ENCODE results near the gene CDC42EP4.
"Not testable (repeated sequence)": the region's sequence is repeated elsewhere in the genome, so short reads cannot be mapped to it uniquely, and the experiment has no call there.

Gene CDC42EP4

DNA sequence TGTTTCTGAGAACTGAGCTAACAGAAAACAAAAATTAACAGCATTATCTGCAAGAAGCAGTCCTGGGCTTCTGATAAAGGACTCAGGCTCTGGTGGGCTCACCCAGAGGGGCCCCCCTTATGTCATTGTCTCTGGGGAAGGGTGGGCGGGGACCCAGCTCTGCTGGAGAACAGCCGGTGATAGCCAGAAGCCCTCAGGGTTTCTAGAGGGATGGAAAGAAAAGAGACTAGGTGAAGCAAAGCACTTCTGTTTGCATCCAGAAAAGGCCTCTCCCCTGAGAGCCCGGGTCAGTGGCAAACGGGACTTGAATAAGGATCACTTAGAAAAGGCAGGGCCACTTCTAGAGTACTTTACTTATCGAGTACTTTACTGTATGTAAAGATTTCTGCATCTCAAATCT, 7.0 kb upstream of the CDC42EP4 start:
- no peak for DNase-seq

DNA sequence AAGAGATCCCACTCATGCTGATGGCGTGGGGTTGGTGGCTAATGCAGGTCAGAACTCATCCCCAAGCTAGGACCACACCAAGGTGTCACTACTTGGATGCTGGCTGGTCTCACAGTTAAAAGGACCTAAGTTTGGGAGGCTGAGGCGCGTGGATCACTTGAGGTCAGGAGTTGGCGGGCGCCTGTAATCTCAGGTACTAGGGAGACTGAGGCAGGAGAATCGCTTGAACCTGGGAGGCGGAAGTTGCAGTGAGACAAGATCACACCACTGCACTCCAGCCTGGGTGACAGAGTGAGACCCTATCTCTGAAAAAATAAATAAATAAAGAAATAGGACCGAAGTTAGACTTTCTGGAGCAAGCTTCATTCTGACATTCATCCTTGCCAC, 6.6 kb upstream of the CDC42EP4 start:
- no peak for DNase-seq

DNA sequence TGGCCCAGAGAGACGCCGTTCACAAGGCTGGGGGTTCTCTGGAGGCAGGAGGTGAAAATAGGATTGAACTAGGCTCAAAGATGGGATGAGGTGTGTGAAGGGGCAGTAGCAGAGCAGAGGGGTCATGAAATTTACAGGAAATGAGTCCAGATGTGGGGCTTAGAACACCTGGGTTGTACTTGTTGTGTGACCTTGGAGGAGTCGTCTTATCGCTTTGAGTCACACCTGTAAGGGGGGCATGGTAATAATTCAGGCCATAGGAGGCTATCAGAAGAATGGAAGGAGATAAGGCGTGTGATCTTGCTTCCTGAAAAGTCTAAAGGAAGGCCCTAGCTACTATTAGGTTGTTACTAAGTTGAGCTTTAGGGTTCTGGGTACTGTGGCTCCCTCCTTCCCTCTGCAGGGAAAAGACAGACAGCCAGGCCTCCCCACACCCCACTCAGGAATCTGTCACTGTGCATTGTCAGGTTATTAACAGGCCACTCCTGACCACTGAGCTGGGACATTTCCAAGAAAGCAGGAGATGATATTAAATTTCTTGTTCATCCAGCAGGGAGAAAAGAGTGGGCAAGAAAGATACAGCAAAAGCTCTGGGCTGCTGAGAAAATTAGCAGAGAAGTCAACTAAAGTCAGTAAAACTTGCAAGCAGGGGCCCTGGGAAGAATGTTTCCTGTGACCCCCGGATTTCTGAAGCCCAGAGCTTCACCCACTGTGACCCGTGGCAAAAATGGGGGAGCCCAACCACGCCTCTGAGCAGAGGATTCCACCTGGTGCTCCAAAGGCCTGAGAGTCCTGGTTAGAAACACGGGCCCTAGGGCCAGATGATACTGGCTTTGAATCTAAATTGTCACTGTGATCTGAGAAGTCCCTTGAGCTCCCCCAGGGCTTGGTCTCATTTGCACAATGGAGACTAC, 6.0 kb upstream of the CDC42EP4 start:
- DNase-seq = no peak

DNA sequence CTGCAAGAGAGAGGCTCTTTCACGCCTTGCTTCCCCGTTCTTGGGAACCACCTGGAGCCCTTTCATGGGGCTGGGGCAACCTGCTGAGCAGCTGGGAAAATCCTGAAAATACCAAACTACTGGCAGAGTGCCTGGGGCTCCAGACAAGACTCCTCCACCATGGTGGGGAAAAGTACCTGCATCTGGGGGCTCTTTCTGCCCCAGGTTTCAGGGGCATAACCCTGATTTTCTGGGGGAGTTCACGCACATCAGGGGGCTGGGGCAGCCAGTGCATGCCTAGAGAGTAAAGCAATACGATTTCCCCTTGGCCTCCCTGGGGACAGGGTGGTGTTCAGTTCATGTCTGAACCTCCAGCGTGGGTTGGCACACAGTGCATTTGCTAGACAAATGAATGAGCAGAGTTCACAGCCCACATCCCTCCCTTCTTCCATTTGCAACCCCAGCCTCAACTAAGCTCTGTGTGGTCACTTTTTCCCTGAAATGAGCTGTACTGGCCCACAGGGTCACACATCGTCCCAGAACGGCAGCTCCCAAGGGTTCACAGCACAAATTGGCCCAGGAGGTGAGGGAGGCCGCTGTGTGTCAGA, 5.2 kb upstream of the CDC42EP4 start:
- DNase-seq = no peak

DNA sequence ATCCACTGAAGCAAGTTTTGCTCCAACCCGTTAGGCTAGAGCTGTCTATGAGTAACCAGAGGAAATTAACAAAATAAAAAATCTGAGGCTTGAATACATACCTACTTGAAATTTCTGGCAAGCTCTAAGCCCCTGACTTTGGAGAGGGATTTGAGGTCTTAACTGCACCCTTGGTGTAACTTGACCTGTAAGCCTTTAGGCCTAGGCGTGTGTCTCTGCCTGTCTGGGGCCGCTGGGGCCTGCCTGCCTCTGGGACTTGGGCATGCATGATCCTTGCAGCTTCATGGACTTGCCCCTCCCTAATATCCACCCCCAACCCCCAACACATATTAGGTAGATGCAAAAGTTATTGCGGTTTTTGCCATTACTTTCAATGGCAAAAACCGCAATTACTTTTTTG, 3.7 kb upstream of the CDC42EP4 start:
- DNase-seq = no peak

DNA sequence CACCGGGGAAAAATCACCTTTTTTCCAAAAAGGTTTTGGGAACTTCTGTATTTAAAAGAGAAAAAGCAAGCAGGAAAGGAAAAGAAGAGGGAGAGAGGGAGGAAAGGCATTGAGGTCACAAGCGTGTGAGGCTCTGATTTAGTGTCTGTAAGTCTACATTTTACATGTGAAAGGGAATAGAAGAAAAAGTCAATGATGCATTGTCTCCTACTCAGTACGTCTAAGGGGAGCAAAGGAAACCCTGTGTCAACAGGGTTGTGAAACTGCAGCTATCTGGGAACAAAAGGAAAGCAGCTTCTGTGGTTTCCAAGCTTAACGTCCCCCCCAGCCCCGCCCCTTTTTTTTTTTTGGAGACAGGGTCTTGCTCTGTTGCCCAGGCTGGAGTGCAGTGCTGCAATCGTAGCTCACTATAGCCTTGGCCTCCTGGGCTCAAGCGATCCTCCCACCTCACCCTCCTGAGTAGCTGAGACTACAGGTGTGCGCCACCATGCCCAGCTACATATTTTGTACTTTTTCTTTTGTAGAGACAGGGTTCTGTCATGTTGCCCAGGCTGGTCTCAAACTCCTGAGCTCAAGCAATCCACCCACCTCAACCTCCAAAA, 1.8 kb upstream of the CDC42EP4 start:
- no peak for DNase-seq

DNA sequence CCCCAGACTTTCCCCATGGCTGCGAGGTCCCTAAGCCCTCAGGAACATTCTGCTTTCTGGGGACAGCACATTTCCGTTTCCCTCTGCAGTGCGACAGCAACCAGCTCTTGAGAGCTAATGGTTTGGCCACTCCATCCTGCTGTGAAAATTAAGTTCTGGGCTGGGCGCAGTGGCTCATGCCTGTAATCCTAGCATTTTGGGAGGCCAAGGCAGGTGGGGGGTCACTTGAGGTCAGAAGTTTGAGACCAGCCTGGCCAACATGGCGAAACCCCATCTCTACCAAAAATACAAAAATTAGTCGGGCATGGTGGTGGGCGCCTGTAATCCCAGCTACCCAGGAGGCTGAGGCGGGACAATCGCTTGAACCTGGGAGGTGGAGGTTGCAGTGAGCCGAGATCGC, 1.1 kb upstream of the CDC42EP4 start:
- not testable (repeated sequence) for DNase-seq

DNA sequence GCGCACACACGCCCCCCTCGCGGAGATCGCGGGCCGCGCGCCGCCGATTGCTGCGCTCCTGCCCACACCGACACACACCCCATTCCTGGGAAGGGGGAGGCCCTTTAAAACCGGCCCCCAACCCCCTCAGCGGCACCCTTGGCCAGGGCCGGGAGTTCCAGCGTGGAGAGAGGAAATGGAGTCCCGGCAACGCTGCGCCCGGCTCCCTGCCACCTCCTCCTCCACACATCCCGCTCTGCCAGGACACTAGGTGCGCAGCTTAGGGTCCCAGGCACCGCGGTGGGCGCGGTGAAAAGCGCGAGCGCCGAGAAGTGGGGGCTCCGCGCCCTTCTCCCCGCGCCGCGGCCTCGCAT, 397 bp downstream of the CDC42EP4 start:
- no peak for DNase-seq

DNA sequence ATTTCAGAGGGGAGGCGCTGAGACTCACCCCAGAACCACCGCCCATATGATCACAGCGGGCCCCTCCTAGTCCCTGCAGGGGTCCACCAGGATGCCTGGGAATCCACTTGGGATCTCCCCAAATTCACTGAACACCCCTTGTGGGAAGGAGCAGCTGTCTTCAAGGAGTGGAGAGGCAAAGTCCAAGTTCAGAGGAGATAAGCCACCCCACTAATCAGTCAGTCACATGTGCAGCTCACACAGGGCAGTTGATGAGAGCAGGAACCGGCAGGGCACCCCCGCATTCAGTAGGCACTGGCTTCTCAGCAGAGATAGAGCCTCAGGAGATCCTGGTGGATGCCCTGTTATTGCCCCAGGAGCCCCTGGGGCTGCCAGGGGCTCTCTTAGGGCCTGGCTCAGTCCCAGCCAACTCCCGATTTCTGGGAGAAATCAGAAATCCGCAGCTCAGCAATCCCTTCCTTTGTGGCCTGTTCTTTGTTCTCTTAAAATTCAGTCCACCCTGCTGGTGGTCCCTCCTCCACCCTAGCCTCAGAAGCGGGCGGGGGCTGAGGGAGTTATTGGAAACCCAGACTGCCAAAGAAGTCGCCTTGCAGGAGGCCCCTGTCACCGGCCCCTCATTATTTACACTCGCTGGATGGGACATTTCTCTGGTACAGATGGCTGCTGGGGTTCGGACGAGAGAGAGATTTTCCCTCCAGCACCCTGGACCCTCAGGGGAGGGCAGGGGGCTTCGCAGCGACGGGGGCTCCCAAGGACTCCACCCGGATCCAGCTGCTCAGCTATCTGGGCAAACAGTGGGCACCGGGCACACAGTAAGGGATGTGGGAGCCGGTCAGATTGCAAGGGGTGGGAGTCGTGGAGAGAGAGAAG, 1.8 kb downstream of the CDC42EP4 start:
- no peak for DNase-seq

DNA sequence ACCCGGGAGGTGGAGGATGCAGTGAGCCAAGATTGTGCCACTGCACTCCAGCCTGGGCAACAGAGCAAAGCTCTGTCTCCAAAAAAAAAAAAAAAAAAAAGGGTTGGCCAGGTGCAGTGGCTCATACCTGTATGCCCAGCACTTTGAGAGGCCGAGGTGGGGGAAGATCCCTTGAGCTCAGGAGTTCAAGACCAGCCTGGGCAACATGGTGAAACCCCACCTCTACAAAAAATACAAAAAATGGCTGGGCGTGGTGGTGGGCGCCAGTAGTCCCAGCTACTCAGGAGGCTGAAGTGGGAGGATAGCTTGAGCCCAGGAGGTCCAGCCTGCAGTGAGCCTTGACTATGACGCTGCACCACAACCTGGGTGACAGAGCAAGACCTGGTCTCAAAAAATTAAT, 2.8 kb downstream of the CDC42EP4 start:
- DNase-seq = not testable (repeated sequence)

DNA sequence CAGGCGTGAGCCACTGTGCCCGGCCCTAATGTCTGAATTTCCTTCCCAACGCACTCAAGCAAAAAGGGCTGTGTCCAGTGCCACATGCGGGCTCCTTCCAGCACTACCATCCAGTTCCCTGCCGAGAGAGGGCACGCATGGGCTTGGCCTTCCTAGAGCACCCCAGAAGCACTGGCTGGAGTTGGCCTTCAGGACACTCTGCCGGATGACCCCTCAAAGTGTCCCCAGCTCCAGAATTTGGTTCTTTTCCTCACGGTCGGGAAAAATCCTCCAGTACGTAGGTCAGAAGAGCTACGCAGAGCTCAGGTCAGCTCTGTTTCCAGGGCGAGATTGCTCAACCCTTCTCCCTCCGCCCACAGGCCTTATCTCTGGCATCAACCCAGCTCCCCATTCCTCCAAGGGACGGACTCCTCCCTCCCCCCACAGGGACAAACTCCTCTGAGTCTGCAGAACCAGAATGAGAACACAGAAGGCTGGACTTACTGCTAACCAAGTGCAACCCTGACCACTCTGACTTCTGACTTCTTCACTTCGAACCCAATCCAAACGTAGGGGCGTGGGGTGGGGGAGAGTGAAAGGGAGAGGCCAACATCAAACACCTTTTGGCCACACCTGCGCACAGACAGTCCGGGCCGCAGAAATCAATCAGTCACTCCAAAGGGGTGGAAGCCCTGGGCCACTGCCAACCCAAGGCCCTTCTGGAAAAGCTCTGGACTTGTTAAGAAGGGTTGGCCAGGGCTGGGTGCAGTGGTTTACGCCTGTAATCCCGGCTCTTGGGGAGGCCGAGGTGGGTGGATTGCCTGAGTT, 3.6 kb downstream of the CDC42EP4 start:
- DNase-seq = no peak

DNA sequence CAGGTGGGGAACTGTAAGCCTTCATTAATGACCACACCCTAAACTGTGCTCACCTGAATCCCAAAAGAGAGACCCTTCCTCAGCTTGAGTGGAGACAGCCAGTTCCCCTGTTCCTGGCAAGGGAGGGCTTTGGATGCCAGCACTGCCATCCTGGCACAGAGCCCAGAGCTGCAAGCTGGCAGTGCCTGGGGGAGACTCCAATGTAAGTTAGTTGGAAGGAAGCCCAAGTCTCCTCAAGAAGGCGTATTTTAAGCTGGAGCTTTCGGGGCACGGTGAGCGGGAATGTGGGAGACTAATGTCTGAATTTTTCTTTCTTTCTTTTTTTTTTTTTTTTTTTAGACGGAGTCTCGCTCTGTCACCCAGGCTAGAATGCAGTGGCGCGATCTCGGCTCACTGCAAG, 4.7 kb downstream of the CDC42EP4 start:
- no peak for DNase-seq

DNA sequence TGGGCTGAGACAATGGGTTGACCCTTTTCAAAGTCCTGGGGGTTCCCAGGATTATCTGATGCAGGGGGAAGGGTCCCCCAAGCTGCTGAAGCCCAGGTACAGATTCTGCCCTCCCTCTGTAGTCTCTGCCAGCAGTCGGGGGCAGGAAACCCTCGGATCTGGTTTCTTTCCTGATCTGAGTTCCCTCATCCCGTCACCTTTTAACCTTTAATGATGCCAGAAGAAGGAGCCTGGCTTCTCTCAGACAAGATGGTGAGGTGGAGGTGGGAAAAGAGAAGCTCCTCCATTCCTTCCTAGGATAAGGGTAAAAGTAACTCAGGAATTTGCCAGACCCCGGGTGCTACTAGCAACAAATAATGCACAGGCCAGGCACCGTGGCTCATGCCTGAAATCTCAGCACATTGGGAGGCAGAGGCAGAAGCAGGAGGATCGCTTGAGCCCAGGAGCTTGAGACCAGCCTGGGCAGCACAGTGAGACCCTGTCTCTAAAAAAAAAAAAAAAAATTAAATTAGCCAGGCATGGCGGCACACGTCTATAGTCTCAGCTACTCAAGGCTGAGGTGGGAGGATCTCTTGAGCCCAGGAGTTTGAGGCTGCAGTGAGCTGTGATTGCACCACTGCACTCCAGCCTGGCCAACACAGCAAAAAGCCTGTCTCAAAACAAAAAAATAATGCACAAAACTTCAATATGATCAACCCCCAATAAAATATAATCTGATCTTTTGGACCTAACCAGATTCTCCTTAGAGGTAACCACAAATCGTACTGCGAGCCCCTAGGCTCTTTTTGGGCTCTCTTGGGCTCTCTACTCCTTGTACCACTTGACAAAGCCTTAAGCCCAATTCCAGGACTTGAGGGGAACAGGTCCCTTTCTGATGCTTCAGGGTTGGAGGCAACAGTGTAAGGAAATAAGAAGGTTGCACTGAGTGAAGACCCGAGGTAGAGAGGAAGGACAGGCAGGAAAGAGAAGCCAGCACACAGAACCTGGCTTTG, 5.7 kb downstream of the CDC42EP4 start:
- DNase-seq = no peak

DNA sequence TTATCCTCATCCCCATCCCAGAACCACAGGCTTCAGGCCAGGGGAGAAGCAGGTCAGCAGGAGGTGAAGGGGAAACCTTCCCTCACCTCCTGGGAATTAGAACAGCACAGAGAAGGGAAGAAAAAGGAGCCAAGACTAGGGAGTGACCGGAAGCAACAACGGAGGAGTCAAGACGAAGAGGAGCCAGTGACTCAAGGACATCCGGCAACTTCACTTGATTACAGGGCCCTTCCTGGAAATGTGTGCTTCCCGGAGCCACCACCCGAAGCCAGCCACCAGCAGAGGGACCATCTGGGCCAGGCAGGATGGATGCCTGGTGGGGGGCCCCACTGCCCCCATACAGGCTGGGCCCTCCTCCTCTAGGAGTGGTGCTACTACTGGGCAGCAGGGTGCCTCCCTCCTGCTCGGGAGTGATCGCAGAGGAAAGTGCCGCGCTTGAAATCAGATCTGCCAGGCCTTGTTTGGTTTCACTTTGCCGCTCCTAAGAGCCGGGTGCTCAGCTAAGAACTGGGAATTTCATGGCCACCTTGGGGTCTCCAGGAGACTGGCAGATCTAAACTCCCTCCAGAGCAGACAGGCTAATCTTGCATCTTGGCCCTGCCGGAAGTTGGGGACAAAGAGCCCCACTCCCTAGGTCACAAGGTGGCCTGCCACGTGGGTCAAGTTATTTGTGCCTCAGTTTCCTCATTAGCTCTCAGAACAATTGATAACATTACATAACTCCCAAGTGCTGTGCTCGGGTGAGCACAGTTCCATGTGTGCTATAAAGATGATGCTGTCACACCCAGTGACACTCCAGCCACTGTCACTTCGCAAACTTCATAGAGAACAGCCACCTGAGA, 6.6 kb downstream of the CDC42EP4 start:
- DNase-seq = no peak

DNA sequence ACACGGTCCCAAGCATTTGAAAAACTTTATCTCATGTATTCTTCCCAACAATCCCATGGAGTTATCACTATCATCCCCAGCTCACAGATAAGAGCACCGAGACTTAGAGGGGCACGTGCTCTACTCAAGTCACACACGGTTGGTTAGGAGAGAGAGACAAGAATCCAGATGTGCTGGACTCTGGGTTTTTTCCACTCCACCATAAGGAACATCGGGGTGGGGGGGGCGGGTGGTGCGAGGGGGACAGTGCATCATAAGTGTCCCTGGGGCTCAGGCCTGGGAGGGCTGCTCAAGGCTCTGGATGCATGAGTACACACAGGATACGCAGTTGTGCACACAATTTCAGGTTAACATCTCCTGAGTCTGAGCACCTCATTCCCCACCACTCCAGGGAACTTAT, 7.4 kb downstream of the CDC42EP4 start:
- DNase-seq = no peak

DNA sequence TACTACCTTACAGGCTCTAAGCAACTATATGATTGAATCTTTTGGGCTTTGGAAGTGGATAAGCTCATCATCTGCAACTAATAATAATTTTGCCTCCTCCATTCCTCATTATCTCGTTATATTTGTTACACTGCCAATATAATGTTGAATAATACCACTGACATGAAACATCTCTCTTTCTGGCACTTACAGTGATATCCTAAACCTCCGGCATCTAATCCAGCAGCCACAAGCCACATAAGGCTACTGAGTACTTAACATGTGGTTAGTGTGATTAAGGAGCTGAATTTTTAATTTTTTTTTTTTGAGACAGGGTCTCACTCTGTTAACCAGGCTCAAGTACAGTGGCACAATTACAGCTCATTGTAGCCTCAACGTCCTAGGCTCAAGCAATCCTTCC, 9.6 kb downstream of the CDC42EP4 start:
- DNase-seq = no peak

DNA sequence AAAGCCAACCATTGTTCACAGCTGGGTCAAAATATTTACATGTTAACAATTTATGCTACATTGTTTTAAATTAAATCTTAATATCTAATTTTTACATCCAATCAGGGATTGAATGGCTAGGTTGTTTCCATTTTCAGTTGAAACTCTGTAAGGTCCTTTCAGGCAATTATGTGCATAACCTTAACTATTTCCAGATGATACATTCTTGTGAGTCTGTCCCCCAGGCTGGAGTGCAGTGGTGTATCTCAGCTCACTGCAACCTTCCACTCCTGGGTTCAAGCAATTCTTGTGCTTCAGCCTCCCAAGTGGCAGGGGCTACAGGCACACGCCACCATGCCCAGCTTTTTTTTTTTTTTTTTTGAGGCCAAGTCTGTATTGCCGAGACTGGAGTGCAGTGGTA, 10.4 kb downstream of the CDC42EP4 start:
- no peak for DNase-seq

DNA sequence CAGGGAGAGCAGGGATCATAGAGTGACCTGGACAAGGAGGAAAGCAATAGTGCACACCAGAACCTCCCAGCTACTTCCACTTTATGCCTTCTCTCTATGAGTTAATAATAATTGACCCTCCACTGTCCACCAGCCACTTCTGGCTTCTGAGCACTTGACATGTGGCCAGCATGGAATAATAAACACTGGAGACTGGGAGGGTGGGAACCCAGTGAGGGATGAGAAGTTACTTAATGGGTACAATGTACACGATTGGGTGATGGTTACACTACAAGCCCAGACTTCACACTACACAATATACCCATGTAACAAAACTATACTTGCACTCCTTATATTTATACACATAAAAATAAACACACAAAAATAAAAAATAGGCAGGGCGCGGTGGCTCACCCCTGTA, 11.4 kb downstream of the CDC42EP4 start:
- no peak for DNase-seq

DNA sequence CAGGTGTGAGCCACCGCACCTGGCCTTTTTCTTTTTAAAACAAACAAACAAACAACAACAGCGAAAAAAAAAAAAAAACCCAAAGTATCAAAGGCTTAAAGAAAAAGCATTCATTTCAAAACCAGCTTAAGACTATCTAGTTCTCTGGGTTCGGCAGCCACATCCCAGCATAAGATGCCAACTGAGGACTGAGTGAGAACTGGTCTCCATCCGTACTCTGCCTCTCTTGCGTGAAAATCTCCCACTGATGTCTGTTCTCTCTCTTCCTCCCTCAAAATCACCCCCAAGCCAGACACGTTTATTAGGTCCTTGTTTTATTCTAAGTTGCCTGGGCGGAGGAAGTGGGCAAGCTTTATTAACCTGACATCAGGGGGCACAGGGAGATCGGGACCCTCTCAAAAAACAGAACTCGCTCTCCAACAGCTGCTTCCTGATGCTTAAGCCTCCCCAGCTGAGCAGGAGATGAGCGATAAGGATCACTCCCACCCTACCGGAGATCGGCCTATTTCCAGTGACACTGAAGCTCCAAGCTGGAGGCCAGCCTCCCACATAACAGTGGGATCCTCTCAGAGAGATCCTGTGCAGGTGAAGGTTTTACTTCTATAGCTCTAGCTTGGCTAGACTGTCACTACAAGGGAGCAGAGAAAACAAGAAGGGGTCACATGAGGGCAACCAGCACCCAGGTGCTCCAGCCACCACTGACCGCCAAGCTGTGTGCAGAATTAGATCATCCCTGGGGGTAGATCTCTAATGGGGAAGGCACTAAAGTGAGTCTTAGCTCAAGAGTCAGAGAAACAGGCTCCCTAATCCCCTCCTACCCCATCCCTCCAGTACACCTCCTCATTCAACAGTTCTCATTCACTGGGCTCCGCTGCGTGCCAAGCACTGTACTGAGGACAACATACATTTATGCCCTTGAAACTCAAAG, 13.6 kb downstream of the CDC42EP4 start:
- DNase-seq = no peak
